Measurements from ENCODE around the gene HIBADH. TPM values are rescaled to one million over a fixed set of nuclear protein-coding genes. Genes with fewer than 3 reads are reported as not detected.
"Not testable (repeated sequence)": the region's sequence is repeated elsewhere in the genome, so short reads cannot be mapped to it uniquely, and the experiment has no call there.

HIBADH gene
- polyA plus RNA-seq, 3 donors: 85.9 to 105 (median 86.9) TPM

DNA sequence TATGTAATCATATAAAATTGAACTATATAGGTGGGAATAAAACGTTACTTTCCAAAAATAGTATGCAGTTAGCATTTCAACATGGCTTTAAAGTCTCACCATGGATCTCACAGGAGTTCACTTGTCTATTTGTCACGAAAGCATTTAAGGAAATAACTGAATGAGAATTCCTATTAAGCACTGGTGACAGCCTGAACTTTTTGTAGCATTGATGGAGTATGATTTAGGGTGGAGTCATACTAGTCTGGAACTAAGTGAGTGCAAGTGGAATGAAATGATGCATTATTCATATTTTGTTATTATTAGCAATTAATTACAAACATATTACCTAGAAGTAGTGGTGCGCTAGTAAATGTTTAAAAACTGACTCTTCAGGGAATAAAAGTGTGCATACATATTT is 26.0 kb upstream of the HIBADH start:
- DNase-seq (ENCODE audit: extremely low read depth in 1 of 11, low read depth in 9 of 11, low spot score in 4 of 11): no peak

GRCh38 chr7:27688056-27688455 is 25.4 kb upstream of the HIBADH start:
- DNase-seq (ENCODE audit: extremely low read depth in 1 of 11, low read depth in 9 of 11, low spot score in 4 of 11): no peak

- no peak for DNase-seq (ENCODE audit: extremely low read depth in 1 of 11, low read depth in 9 of 11, low spot score in 4 of 11)
These were observed 23.6 kb upstream of the HIBADH start for GRCh38 chr7:27686315-27686714.

DNA sequence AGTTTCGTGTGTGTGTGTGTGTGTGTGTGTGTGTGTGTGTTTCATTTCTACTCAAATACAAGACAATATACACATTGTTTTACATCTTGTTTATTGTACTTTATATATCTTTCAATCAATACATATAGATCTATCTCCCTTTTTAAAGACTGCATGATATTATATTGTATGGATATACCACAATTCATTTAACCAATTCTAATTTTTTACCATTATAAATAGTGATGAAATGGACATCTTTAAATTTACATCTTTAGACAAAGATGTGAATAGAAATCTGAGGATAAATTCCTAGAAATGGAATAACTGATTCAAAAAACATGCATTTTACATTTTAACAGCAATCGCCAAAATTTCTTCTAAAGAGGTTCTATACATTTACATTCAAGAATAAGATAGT is 23.2 kb upstream of the HIBADH start:
- no peak for DNase-seq (ENCODE audit: extremely low read depth in 1 of 11, low read depth in 9 of 11, low spot score in 4 of 11)

GRCh38 chr7:27685209-27685608 is 22.5 kb upstream of the HIBADH start:
- no peak for DNase-seq (ENCODE audit: extremely low read depth in 1 of 11, low read depth in 9 of 11, low spot score in 4 of 11)

GRCh38 chr7:27684491-27684890 is 21.8 kb upstream of the HIBADH start:
- no peak for DNase-seq (ENCODE audit: extremely low read depth in 1 of 11, low read depth in 9 of 11, low spot score in 4 of 11)

DNA sequence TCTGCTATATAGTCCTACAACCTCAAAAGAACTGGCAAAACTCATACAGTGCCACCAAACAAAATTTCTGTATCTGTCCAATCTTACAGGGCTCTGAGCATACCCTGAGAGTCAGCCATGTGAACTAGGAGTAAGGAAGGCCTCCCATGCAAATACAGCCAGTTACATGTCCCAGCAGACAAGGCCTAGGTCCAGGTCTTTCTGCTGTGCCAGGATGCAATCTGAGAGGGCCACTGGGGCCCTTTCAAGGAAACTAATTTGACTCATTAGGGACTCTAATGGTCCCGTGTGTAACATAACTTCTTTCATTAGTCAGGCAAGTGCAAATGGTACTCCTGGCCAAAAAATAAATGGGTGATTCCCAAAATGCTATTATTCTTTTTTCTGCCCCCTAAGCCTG is 17.9 kb upstream of the HIBADH start:
- DNase-seq (ENCODE audit: extremely low read depth in 1 of 11, low read depth in 9 of 11, low spot score in 4 of 11): no peak

GRCh38 chr7:27678617-27679260 is 16.1 kb upstream of the HIBADH start:
- DNase-seq (ENCODE audit: extremely low read depth in 1 of 11, low read depth in 9 of 11, low spot score in 4 of 11): no peak

- no peak for DNase-seq (ENCODE audit: extremely low read depth in 1 of 11, low read depth in 9 of 11, low spot score in 4 of 11)
These were observed 15.4 kb upstream of the HIBADH start for GRCh38 chr7:27677912-27678612.

DNA sequence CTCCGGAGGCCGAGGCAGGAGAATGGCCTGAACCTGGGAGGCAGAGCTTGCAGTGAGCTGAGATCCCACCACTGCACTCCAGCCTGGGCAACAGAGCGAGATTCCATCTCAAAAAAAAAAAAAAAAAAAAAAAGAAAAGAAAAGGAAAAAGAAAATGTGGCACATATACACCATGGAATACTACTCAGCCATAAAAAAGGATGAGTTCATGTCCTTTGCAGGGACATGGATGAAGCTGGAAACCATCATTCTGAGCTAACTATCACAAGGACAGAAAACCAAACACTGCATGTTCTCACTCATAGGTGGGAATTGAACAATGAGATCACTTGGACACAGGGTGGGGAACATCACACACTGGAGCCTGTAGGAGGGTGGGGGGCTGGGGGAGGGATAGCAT is 11.4 kb upstream of the HIBADH start:
- DNase-seq (ENCODE audit: extremely low read depth in 1 of 11, low read depth in 9 of 11, low spot score in 4 of 11): not testable (repeated sequence)

- DNase-seq (ENCODE audit: extremely low read depth in 1 of 11, low read depth in 9 of 11, low spot score in 4 of 11): no peak
These were observed 9.0 kb upstream of the HIBADH start for GRCh38 chr7:27671675-27672074.

DNA sequence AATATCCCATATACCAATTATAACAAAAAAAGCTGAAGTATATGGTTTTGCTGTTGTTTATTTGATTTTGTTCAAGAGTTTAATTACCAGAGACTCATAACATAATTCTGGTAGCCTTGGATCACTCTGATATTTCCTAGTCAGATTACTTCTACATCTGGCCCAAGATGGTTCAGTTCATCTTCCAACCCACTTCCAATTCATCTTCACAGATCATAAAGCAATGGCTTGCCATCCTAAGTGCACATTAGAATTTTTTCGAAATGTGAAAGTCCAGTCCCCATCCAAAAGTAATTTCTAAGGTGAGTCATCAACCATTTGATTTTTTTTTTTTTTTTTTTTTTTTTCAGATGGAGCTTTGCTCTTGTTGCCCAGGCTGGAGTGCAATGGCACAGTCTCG is 8.0 kb upstream of the HIBADH start:
- no peak for DNase-seq (ENCODE audit: extremely low read depth in 1 of 11, low read depth in 9 of 11, low spot score in 4 of 11)

DNA sequence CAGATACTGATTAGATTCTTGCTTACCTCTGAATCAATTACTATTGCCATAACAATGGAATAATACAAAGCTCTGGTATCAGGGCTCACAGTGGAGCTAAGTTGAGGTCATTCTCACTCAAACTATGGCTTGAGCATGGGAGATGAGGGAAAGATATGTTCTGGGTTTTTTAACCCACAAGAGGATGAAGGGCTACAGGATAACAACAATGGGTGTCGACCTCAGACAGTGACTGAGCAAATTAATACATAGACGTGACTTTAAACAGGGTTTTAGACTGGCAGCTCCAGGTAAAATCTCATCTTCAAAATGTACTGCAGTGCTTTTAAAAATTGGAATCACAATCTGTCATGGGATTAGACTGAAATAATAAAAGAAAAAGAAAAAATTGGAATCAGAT is 7.5 kb upstream of the HIBADH start:
- no peak for DNase-seq (ENCODE audit: extremely low read depth in 1 of 11, low read depth in 9 of 11, low spot score in 4 of 11)

DNA sequence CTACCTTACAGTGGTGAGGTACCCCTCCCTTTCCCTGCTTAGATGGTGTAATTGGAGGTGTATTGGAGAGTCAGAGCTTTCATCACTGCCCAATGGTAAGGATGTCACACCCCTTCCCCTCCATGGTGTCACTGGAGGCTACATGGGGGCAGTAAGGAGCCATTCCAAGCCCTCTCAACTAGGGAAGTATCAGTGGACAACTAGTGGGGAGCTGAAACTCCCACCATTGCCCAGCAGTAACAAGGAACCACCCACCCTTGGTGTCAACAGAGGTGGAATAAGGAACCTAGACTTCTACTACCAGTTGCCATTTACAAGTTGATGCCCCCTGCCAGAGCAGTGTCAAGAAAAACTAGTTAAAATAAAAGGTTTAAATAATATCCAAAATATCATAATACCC is 2.8 kb upstream of the HIBADH start:
- DNase-seq (ENCODE audit: extremely low read depth in 1 of 11, low read depth in 9 of 11, low spot score in 4 of 11): no peak

DNA sequence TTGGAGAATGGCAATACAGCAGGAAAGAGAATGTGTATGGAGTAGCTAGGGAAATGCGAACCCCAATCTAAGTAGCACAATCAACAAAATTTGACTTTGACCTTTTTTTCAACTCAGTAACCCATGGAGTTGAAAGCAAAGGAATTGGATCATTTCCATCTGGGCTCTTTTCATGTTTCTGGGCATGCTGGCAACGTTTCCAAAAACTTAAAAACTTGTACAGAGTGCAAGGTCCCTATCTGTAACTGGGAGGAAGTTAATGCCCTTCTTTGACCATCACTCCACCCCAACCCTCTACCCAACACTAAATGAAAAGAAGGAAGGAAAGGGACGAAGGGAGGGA is 1.3 kb upstream of the HIBADH start:
- no peak for DNase-seq (ENCODE audit: extremely low read depth in 1 of 11, low read depth in 9 of 11, low spot score in 4 of 11)

DNA sequence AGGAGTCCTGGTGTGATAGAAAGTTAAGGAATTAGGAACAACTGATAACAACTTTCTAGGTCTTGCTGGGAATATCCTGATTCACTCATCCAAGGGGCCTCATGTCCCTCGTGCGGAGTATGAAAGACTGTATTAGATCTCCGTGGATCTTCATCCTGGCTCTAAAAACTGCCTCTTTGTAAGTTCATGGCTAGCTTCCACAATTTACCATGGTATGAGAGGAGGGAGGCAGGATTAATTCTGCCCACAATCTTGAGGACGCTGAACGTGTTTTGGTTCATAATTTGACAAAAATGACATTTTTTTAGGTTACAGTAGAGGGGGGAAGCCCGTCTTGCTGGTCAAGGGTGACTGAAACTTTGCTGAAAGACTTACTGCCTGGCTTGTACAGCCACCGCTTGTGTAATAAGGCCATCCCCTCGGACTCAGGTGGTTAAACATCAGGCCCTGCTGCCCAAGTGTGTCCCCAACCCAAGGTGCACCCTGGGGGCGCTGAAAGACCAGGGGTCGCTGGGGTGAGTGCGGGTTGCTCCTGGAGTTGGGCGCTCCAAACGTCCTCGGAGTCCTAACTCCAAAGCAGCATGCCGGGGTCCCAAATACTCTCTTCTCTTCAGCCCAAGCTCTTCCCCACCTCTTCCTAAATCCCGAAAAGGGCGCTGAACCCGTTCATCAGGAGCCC is 733 bp downstream of the HIBADH start:
- peak in 9 of 11 donors; percentile 28 to 53 (median 37) for DNase-seq (ENCODE audit: extremely low read depth in 1 of 11, low read depth in 9 of 11, low spot score in 4 of 11)

DNA sequence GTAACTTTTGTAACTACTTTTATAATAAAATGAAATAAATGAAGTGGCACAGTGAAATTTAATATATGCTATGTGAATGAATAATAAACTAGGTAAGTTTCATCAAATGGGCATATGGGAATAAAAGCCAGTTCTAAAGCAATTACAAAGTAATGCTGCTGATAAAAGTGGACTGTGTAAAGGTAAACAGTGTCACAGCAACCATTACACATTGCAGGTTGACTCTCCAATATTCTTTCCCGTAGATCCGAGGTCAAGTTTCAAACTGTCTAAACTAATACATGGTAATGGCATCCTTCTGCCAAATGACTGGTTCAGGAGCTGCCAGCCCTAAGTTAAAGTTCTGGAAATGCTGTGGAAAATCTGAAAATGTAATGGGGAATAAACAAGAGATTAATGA is 6.0 kb downstream of the HIBADH start:
- DNase-seq (ENCODE audit: extremely low read depth in 1 of 11, low read depth in 9 of 11, low spot score in 4 of 11): no peak

GRCh38 chr7:27655184-27655583 is 7.5 kb downstream of the HIBADH start:
- no peak for DNase-seq (ENCODE audit: extremely low read depth in 1 of 11, low read depth in 9 of 11, low spot score in 4 of 11)

GRCh38 chr7:27652518-27652917 is 10.2 kb downstream of the HIBADH start:
- DNase-seq (ENCODE audit: extremely low read depth in 1 of 11, low read depth in 9 of 11, low spot score in 4 of 11): no peak

GRCh38 chr7:27651702-27652101 is 11.0 kb downstream of the HIBADH start:
- no peak for DNase-seq (ENCODE audit: extremely low read depth in 1 of 11, low read depth in 9 of 11, low spot score in 4 of 11)

- DNase-seq (ENCODE audit: extremely low read depth in 1 of 11, low read depth in 9 of 11, low spot score in 4 of 11): no peak
These were observed 12.4 kb downstream of the HIBADH start for GRCh38 chr7:27650283-27650682.

Data from renal cortex interstitium (tissue), 11 donors.